Esophagus (tissue), 2 donors: ENCODE results near the gene PTPRE. TPM values are rescaled to one million over a fixed set of nuclear protein-coding genes. Genes with fewer than 3 reads are reported as not detected.

ENCODE experiments used
- H3K27ac ChIP-seq, 2 donors: one replicate each; pipeline ENCODE4 v1.5.1; 2013; ENCODE audit warnings: low read depth in 2 of 2, mild to moderate bottlenecking in 2 of 2, inconsistent platforms in 1 of 2, low read length in 1 of 2, moderate library complexity in 1 of 2
- H3K27me3 ChIP-seq, 2 donors: one replicate each; pipeline ENCODE4 v1.6.1; 2013; ENCODE audit warnings: low read length in 2 of 2, control low read depth in 1 of 2, mild to moderate bottlenecking in 1 of 2; ENCODE audit not compliant: insufficient read depth in 2 of 2, control insufficient read depth in 1 of 2
- H3K36me3 ChIP-seq, 2 donors: one replicate each; pipeline ENCODE4 v1.6.1; 2013; ENCODE audit warnings: low read length in 1 of 2; ENCODE audit not compliant: control insufficient read depth in 2 of 2, insufficient read depth in 2 of 2
- H3K4me1 ChIP-seq, 2 donors: one replicate each; pipeline ENCODE4 v1.6.1; 2013; ENCODE audit warnings: low read length in 1 of 2; ENCODE audit not compliant: control insufficient read depth in 2 of 2, insufficient read depth in 2 of 2
- H3K4me3 ChIP-seq, 2 donors: one replicate each; pipeline ENCODE4 v1.5.1; 2013; ENCODE audit warnings: low read length in 2 of 2, mild to moderate bottlenecking in 2 of 2, low read depth in 1 of 2, moderate library complexity in 1 of 2
- H3K9me3 ChIP-seq, 2 donors: one replicate each; pipeline ENCODE4 v1.6.1; 2013; ENCODE audit warnings: mild to moderate bottlenecking in 2 of 2, low read depth in 1 of 2, low read length in 1 of 2, moderate library complexity in 1 of 2; ENCODE audit not compliant: control insufficient read depth in 2 of 2, insufficient read depth in 1 of 2
- WGBS, 2 donors: extraction: QIAGEN DNeasy Blood & Tissue Kit; methylation state at CpG; one replicate each; pipeline ENCODE4 v1.1.7; 2013; 5-methylcytosine and 5-hydroxymethylcytosine counted together
- polyA plus RNA-seq, 2 donors: library from polyadenylated mRNA; stranded (reverse); fragments of 200-250 nt; gene quantifications; one replicate each; pipeline ENCODE4 v1.2.3, GENCODE V29; 2013
- donor health status: healthy with polysubstance abuse.
- donor health status: Bipolar disorder and iron deficiency.

Gene PTPRE
- polyA plus RNA-seq, 2 donors: 3.8 to 5.5 TPM

DNA sequence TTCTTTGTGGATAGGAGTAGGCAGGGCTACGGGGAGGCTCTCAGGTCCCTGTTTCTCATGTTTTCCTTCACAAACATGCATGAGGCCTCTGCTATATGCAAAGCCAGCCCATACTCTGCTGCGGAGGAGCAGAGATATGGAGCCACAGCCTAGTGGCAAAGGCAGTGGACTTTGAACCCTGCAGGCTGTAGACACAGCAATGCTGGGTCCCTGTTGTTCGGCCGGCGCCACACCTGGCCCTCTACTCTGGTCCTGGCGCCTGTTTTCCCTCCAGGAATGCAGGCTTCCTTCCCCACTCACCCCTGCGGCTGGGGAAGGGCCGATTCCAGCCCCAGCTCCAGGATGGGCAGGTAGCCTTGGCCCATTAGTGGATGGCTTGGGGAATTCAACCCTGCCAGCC lies 25.6 kb upstream of the PTPRE start:
- Histone ChIP-seq H3K27ac (no peak overlapping the region), H3K36me3 (no peaks in the 10 kb centered on the region), H3K27me3 (no peaks in the 10 kb centered on the region), H3K4me1 (no peaks in the 10 kb centered on the region), H3K4me3 (no peak overlapping the region), H3K9me3 (no peaks in the 10 kb centered on the region)
- WGBS, 2 donors: 68 to 93% methylated on average over 8 of the region's 8 CpGs

- WGBS, 2 donors: 79 to 82% methylated on average over 8 of the region's 8 CpGs
- Histone ChIP-seq H3K27me3 (no peaks in the 10 kb centered on the region), H3K4me1 (no peaks in the 10 kb centered on the region), H3K4me3 (no peak overlapping the region), H3K36me3 (no peaks in the 10 kb centered on the region), H3K9me3 (no peaks in the 10 kb centered on the region), H3K27ac (no peak overlapping the region)
Observed at GRCh38 chr10:127882391-127882790, 24.5 kb upstream of the PTPRE start.

- WGBS, 2 donors: 73 to 75% methylated on average over 4 of the region's 4 CpGs
- no peaks in the 10 kb centered on the region for H3K9me3 ChIP-seq
- no peaks in the 10 kb centered on the region for H3K27me3 ChIP-seq
- H3K27ac ChIP-seq: no peak overlapping the region
- H3K4me1 ChIP-seq: no peaks in the 10 kb centered on the region
- no peaks in the 10 kb centered on the region for H3K36me3 ChIP-seq
- H3K4me3 ChIP-seq: no peak overlapping the region
Observed at GRCh38 chr10:127882801-127883459, 24.0 kb upstream of the PTPRE start.

- H3K36me3 ChIP-seq: no peaks in the 10 kb centered on the region
- no peak overlapping the region for H3K27ac ChIP-seq
- no peaks in the 10 kb centered on the region for H3K4me1 ChIP-seq
- H3K9me3 ChIP-seq: no peaks in the 10 kb centered on the region
- H3K27me3 ChIP-seq: no peaks in the 10 kb centered on the region
- no peak overlapping the region for H3K4me3 ChIP-seq
- 83 to 86% methylated on average over 10 of the region's 10 CpGs for WGBS, 2 donors
Observed at GRCh38 chr10:127883516-127883915, 23.4 kb upstream of the PTPRE start.

DNA sequence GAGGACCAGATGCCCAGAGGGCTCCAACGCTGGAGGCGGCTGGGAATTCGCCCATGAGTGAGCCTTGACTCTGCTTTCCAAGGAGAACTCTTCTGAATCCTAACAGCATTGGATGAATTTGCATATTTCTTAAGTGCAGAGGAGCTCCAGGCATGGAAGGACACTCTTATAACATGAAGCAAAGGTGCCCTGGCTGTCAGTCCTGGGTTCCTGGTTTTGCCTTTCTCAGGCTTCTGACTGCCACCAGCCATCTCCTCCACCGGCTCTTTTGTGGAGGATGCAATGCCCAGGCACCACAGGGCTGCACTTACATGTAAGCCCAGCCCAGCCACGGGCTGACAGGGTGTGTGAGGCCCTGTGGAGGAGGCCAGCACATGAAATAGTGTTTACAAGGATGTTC lies 22.4 kb upstream of the PTPRE start:
- Histone ChIP-seq H3K9me3 (no peaks in the 10 kb centered on the region), H3K27me3 (no peaks in the 10 kb centered on the region), H3K4me1 (no peaks in the 10 kb centered on the region), H3K27ac (no peak overlapping the region), H3K4me3 (no peak overlapping the region), H3K36me3 (no peaks in the 10 kb centered on the region)
- 72 to 83% methylated on average over 5 of the region's 5 CpGs for WGBS, 2 donors

GRCh38 chr10:127886371-127887051 lies 20.4 kb upstream of the PTPRE start:
- H3K4me1 ChIP-seq: no peaks in the 10 kb centered on the region
- H3K27me3 ChIP-seq: no peaks in the 10 kb centered on the region
- WGBS, 2 donors: 78 to 85% methylated on average over 12 of the region's 12 CpGs
- no peak overlapping the region for H3K27ac ChIP-seq
- H3K9me3 ChIP-seq: no peaks in the 10 kb centered on the region
- H3K4me3 ChIP-seq: no peak overlapping the region
- H3K36me3 ChIP-seq: no peaks in the 10 kb centered on the region

DNA sequence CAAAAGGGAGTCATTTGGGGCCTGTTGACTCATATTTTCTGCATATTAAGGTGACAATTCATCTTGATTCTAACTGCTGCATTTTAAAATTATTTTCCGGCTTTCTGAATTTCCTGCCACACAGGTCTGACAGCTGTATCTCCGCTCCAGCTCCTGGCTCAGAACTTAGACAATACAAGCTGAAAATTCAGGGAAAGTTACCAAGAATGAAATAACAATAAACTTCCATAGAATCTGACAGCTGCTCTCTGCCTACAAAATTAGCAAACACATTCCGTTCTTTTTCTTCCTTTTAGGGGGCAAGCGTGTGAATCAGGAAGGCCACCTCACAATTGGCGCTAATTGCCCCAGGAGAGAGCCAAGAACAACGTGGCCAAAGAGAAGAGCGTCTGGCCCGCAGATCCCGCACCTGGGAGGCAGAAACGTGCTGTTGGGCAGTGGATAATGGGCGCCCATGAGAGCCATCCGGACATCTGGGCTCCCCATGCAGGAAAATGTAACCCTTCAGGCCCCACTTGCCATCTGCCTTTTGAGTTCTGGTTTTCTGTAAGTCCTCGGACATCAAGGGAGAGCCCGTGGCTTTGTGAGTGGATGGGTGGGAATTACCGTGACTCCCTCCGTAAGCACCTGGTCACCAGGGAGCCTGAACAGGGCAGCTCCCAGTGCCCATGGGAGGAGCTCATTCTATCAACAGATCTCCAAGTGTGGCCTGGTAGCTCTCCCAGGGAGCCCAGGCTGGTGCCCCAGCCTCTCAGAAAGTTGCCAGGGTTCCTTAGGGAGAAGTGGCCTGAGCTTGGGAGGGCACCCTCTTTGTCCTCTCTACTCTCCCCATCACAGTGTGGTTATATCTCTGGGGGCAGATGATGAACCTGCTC lies 19.1 kb upstream of the PTPRE start:
- WGBS, 2 donors: 42 to 46% methylated on average over 16 of the region's 16 CpGs
- Histone ChIP-seq H3K27ac (no peak overlapping the region), H3K9me3 (no peaks in the 10 kb centered on the region), H3K36me3 (no peaks in the 10 kb centered on the region), H3K4me3 (no peak overlapping the region), H3K4me1 (no peaks in the 10 kb centered on the region), H3K27me3 (no peaks in the 10 kb centered on the region)

- Histone ChIP-seq H3K4me3 (no peak overlapping the region), H3K27ac (no peak overlapping the region), H3K9me3 (no peaks in the 10 kb centered on the region), H3K36me3 (no peaks in the 10 kb centered on the region), H3K27me3 (no peaks in the 10 kb centered on the region), H3K4me1 (no peaks in the 10 kb centered on the region)
- 75 to 85% methylated on average over 13 of the region's 13 CpGs for WGBS, 2 donors
Observed at GRCh38 chr10:127888521-127889312, 18.2 kb upstream of the PTPRE start.

GRCh38 chr10:127889605-127890195 lies 17.2 kb upstream of the PTPRE start:
- Histone ChIP-seq H3K27me3 (no peaks in the 10 kb centered on the region), H3K4me3 (no peak overlapping the region), H3K36me3 (no peaks in the 10 kb centered on the region), H3K27ac (no peak overlapping the region), H3K9me3 (no peaks in the 10 kb centered on the region), H3K4me1 (no peaks in the 10 kb centered on the region)
- WGBS, 2 donors: 40 to 51% methylated on average over 4 of the region's 4 CpGs
